AG09319 (cell line): Measurements from ENCODE around the gene PAK2.
"Not testable (repeated sequence)": the region's sequence is repeated elsewhere in the genome, so short reads cannot be mapped to it uniquely, and the experiment has no call there.

Experiments
- DNase-seq: peaks from one replicate; pipeline ENCODE4 v3.0.0-alpha.2; 2010; ENCODE audit warnings: low read depth; ENCODE audit errors: extremely low read depth
- CTCF ChIP-seq: IDR thresholded peaks from 2 replicates; pipeline ENCODE4 v1.5.1; 2011; ENCODE audit warnings: low read depth, mild to moderate bottlenecking, inconsistent platforms, low read length, moderate library complexity

Gene PAK2

GRCh38 chr3:196712514-196713413 lies 26.9 kb upstream of the PAK2 start:
- no peak for TF ChIP-seq CTCF
- peak; percentile 19 for DNase-seq

- not testable (repeated sequence) for DNase-seq
Observed at GRCh38 chr3:196717162-196717561, 22.5 kb upstream of the PAK2 start.

GRCh38 chr3:196721097-196721496 lies 18.6 kb upstream of the PAK2 start:
- no peak for TF ChIP-seq CTCF
- no peak for DNase-seq

GRCh38 chr3:196726788-196727675 lies 12.6 kb upstream of the PAK2 start:
- no peak for DNase-seq
- no peak for TF ChIP-seq CTCF

- DNase-seq, result no peak
- TF ChIP-seq CTCF, result no peak
Observed at GRCh38 chr3:196735751-196736150, 3.9 kb upstream of the PAK2 start.

- DNase-seq, result no peak
Observed at GRCh38 chr3:196736670-196737374, 2.8 kb upstream of the PAK2 start.

More at GRCh38 chr3:196736670-196737374, 2.8 kb upstream of the PAK2 start:
- TF ChIP-seq CTCF, result no peak
